Fibroblast of upper back skin (primary cell): ENCODE data around the gene INPPL1.
"Not testable (repeated sequence)": the region's sequence is repeated elsewhere in the genome, so short reads cannot be mapped to it uniquely, and the experiment has no call there.

Experiments
- DNase-seq: peaks from one replicate; pipeline ENCODE4 v3.0.0-alpha.2; 2013

INPPL1 gene

GRCh38 chr11:72224564-72225410 is at the start of gene INPPL1:
TSS of gene INPPL1 (plus strand) at chr11:72224767. CDS start at chr11:72224985, 218 bp downstream.
- peak; percentile 45 for DNase-seq

GRCh38 chr11:72177656-72178055 is 46.9 kb upstream of the INPPL1 start:
- no peak for DNase-seq

- DNase-seq, result no peak
Measured at GRCh38 chr11:72179049-72179803, 45.3 kb upstream of the INPPL1 start.

GRCh38 chr11:72179804-72180396 is 44.7 kb upstream of the INPPL1 start:
- DNase-seq, result peak; percentile 16

- DNase-seq, result not testable (repeated sequence)
Measured at GRCh38 chr11:72180892-72181552, 43.5 kb upstream of the INPPL1 start.

GRCh38 chr11:72181553-72181958 is 43.0 kb upstream of the INPPL1 start:
- not testable (repeated sequence) for DNase-seq

- DNase-seq, result no peak
Measured at GRCh38 chr11:72188267-72188666, 36.3 kb upstream of the INPPL1 start.

GRCh38 chr11:72189455-72190250 is 34.9 kb upstream of the INPPL1 start:
- no peak for DNase-seq

- DNase-seq, result no peak
Measured at GRCh38 chr11:72190631-72191071, 33.9 kb upstream of the INPPL1 start.

- no peak for DNase-seq
Measured at GRCh38 chr11:72191961-72192381, 32.6 kb upstream of the INPPL1 start, which contains the start of gene FOLR1. TSS of gene FOLR1 (plus strand) at chr11:72192140. CDS start at chr11:72192174, 34 bp downstream.

- no peak for DNase-seq
Measured at GRCh38 chr11:72195518-72196270, 28.9 kb upstream of the INPPL1 start.

- not testable (repeated sequence) for DNase-seq
Measured at GRCh38 chr11:72201445-72201844, 23.1 kb upstream of the INPPL1 start.

- no peak for DNase-seq
Measured at GRCh38 chr11:72202571-72202970, 22.0 kb upstream of the INPPL1 start.

GRCh38 chr11:72203163-72203562 is 21.4 kb upstream of the INPPL1 start:
- DNase-seq, result no peak

- no peak for DNase-seq
Measured at GRCh38 chr11:72204886-72205285, 19.7 kb upstream of the INPPL1 start.

GRCh38 chr11:72206794-72207193 is 17.8 kb upstream of the INPPL1 start:
- DNase-seq, result not testable (repeated sequence)

- no peak for DNase-seq
Measured at GRCh38 chr11:72208281-72208680, 16.3 kb upstream of the INPPL1 start.

- DNase-seq, result no peak
Measured at GRCh38 chr11:72209101-72209500, 15.5 kb upstream of the INPPL1 start.

- DNase-seq, result no peak
Measured at GRCh38 chr11:72216638-72217037, 7.9 kb upstream of the INPPL1 start, which contains the start of gene FOLR2. TSS of gene FOLR2 (plus strand) at chr11:72216794. CDS start at chr11:72218585, 1,791 bp downstream.

GRCh38 chr11:72217841-72218240 is 6.7 kb upstream of the INPPL1 start:
- DNase-seq, result no peak

GRCh38 chr11:72218251-72218745 is 6.3 kb upstream of the INPPL1 start:
- DNase-seq, result no peak
